ENCODE measurements around the gene NFIA. TPM values are rescaled to one million over a fixed set of nuclear protein-coding genes. Genes with fewer than 3 reads are reported as not detected.

Gene NFIA
- total RNA-seq, 2 donors from 2014 or later: 61.4 to 86.3 TPM

DNA sequence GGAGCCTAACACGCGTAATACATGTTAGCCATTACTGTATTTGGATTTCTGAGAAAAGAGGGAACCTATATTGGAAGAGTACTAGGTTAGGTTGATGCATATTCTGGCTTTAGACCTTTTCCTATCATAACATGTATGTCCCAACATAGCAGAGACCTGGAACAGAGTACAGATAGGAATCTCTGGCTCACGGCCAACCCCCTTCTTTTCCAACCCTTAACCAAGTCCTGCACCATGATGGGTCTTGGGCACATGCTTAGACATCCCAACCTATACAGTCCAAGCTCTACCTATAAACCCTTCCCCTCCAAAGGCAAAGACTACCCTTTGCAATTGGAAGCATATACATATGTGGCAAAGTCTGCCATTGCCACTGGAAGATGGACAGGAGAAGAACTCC is 414.7 kb downstream of the NFIA start:
- Histone ChIP-seq H3K4me3 (no peak overlapping the region), H3K9me3 (no peaks in the 10 kb centered on the region), H3K36me3 (no peaks in the 10 kb centered on the region), H3K27ac (no peak overlapping the region), H3K27me3 (replicated peaks; ENCODE audit: insufficient read depth) (no peaks in the 10 kb centered on the region), H3K4me1 (replicated peaks) (no peaks in the 10 kb centered on the region)
- TF ChIP-seq POLR2AphosphoS5 (IDR thresholded peaks at IDR 0.05): no peak
- intact Hi-C loops (cut with DNase I): no loop called here
- 90% methylated on average over 3 of the region's 3 CpGs for WGBS
- DNase-seq (ENCODE audit: low spot score): no peak

DNA sequence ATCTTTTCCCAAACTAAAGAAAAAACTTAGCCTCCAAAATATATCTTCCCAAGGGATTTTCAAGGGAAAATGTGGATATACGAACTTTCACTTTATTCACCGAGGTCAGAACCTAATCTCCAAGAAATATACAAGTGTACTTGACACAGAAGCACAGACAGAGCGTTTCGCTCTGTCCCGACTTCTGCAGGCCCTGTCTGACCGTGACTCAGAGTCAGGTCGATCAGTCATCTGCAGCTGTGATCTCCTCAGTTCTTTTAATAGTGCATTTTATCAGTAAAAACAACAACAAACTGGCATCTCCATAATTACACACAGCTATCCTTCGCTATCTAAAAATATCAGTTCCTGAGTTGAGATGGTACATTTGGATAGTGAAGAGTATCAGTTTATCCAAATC is 416.0 kb downstream of the NFIA start:
- Histone ChIP-seq H3K27me3 (replicated peaks; ENCODE audit: insufficient read depth) (no peaks in the 10 kb centered on the region), H3K4me3 (no peak overlapping the region), H3K4me1 (replicated peaks) (no peaks in the 10 kb centered on the region), H3K27ac (no peak overlapping the region), H3K36me3 (no peaks in the 10 kb centered on the region), H3K9me3 (no peaks in the 10 kb centered on the region)
- 68% methylated on average over 8 of the region's 8 CpGs for WGBS
- intact Hi-C loops (cut with DNase I): no loop called here
- TF ChIP-seq POLR2A (IDR thresholded peaks at IDR 0.05) (no peak), CTCF (IDR thresholded peaks at IDR 0.05) (no peak), POLR2AphosphoS5 (IDR thresholded peaks at IDR 0.05) (no peak)
- no peak for DNase-seq (ENCODE audit: low spot score)

DNA sequence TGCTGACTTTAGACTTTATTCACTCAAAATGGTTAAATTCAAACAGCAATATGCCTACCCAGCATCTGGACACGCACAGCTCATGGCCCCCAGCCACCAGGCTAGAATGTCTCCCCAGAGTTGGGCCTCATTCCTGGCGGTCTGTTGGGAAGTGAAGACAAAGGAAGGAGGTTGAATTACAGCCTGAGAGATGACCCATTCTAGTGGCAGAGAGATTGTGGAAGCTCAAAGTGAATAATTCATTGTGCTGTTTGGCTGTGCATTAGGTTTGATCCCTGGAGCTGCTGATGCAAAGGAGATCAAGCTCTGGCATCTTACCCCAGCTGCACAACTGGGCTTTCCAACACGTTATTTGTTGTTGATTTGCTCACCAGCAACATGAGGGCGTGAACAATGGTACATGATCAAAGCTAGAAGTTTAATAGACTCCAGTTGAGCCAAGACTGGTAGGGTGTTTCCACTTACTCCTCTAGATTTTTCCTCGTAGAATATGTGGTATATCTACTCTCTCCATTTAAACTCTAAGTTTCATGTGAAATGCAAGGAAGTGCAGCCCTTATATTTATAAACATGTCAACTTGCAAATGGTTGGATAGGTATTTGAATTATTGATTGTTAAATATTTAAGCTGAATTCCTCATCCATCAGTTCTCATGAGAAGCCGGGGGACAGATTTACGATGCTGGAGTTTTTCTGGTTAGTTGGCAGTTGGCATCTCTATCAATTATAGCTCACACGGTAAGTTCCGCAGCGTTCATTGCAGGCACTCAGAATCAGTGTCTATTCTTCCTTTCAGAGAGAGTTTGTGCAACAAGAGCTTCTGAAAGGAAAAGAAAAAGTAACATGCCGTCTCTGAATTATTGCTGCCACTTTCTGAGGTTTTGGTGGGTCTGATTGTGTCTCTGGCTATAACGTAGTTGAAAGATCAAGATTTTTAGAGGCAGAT is 419.9 kb downstream of the NFIA start:
- H3K36me3 ChIP-seq: no peaks in the 10 kb centered on the region
- no peak overlapping the region for H3K4me3 ChIP-seq
- WGBS: 52% methylated on average over 12 of the region's 12 CpGs
- no peaks in the 10 kb centered on the region for H3K4me1 ChIP-seq (replicated peaks)
- TF ChIP-seq CTCF (IDR thresholded peaks at IDR 0.05) (no peak), POLR2AphosphoS5 (IDR thresholded peaks at IDR 0.05) (no peak), POLR2A (IDR thresholded peaks at IDR 0.05) (no peak)
- no peak overlapping the region for H3K27ac ChIP-seq
- H3K9me3 ChIP-seq: no peaks in the 10 kb centered on the region
- DNase-seq (ENCODE audit: low spot score): no peak
- intact Hi-C loops (cut with DNase I): no loop called here
- no peaks in the 10 kb centered on the region for H3K27me3 ChIP-seq (replicated peaks; ENCODE audit: insufficient read depth)

- intact Hi-C loops (cut with DNase I): no loop called here
- Histone ChIP-seq H3K27ac (no peak overlapping the region), H3K27me3 (replicated peaks; ENCODE audit: insufficient read depth) (no peaks in the 10 kb centered on the region), H3K4me1 (replicated peaks) (no peaks in the 10 kb centered on the region), H3K36me3 (no peaks in the 10 kb centered on the region), H3K9me3 (no peaks in the 10 kb centered on the region), H3K4me3 (no peak overlapping the region)
- no peak for TF ChIP-seq CTCF (IDR thresholded peaks at IDR 0.05)
- no peak for TF ChIP-seq POLR2AphosphoS5 (IDR thresholded peaks at IDR 0.05)
- no peak for TF ChIP-seq POLR2A (IDR thresholded peaks at IDR 0.05)
- DNase-seq (ENCODE audit: low spot score): no peak
- WGBS: 100% methylated on average over 1 of the region's 1 CpG
Observed at GRCh38 chr1:61504305-61504704, 421.9 kb downstream of the NFIA start.

DNA sequence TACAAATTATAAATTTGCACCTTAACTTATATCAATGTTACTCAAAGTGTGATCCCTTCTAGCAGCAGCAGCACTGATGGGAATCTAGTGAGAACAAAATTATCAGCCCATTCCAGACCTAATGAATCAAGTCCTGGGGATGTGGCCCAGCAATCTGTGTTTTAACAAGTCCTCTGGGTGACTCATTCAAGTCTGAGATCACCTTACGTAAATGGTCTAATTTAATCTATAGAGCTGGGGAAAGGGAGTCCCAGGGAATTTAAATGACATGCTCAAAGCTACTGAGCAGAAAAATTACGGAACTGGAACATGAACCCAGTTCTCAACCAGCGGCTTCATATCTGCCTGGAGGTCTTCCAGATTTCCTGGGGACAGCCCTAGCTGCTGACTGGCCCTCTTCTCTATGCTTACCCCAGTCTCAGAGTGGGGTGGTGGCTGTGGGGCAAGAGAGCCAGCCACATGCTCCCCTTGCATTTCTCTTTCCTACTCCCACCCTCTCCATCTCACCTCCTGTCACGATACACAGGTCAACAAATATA is 422.6 kb downstream of the NFIA start:
- DNase-seq (ENCODE audit: low spot score): no peak
- H3K27me3 ChIP-seq (replicated peaks; ENCODE audit: insufficient read depth): no peaks in the 10 kb centered on the region
- TF ChIP-seq POLR2AphosphoS5 (IDR thresholded peaks at IDR 0.05): no peak
- H3K4me1 ChIP-seq (replicated peaks): no peaks in the 10 kb centered on the region
- WGBS: 82% methylated on average over 4 of the region's 4 CpGs
- no peak overlapping the region for H3K4me3 ChIP-seq
- H3K27ac ChIP-seq: no peak overlapping the region
- intact Hi-C loops (cut with DNase I): no loop called here
- H3K36me3 ChIP-seq: no peaks in the 10 kb centered on the region
- no peaks in the 10 kb centered on the region for H3K9me3 ChIP-seq

Measured in prostate gland (tissue), 2 donors.